Aorta (tissue), 5 donors: ENCODE data around the gene CELF1. TPM values are rescaled to one million over a fixed set of nuclear protein-coding genes. Genes with fewer than 3 reads are reported as not detected.

ENCODE experiments used
- ATAC-seq: fragments of 200-7000 bp; cut with Tn5 transposase; one replicate; pipeline ENCODE4 v1.9.1; 2022; ENCODE audit warnings: moderate library complexity; ENCODE audit not compliant: low FRiP score
- DNase-seq, 2 donors: peaks; one replicate each; pipeline ENCODE4 v3.0.0-alpha.2; 2020
- H3K27ac ChIP-seq, 2 donors: one replicate each; pipeline ENCODE4 v1.5.1; 2013; ENCODE audit warnings: low read length in 2 of 2, mild to moderate bottlenecking in 2 of 2, moderate library complexity in 2 of 2, control low read depth in 1 of 2, inconsistent platforms in 1 of 2, low read depth in 1 of 2
- H3K27me3 ChIP-seq, 2 donors: one replicate each; pipeline ENCODE4 v1.6.1; 2013; ENCODE audit warnings: control low read depth in 1 of 2, low read length in 1 of 2, mild to moderate bottlenecking in 1 of 2, moderate library complexity in 1 of 2; ENCODE audit not compliant: insufficient read depth in 2 of 2, control insufficient read depth in 1 of 2
- H3K36me3 ChIP-seq, 2 donors: one replicate each; pipeline ENCODE4 v1.6.1; 2013; ENCODE audit warnings: control low read depth in 1 of 2, low read length in 1 of 2, mild to moderate bottlenecking in 1 of 2; ENCODE audit not compliant: insufficient read depth in 2 of 2, control insufficient read depth in 1 of 2
- H3K4me1 ChIP-seq, 2 donors: one replicate each; pipeline ENCODE4 v1.6.1; 2013; ENCODE audit warnings: low read length in 2 of 2, control low read depth in 1 of 2, mild to moderate bottlenecking in 1 of 2, moderate library complexity in 1 of 2; ENCODE audit not compliant: insufficient read depth in 2 of 2, control insufficient read depth in 1 of 2
- H3K4me3 ChIP-seq, 2 donors: one replicate each; pipeline ENCODE4 v1.5.1; 2013; ENCODE audit warnings: low read length in 2 of 2, control low read depth in 1 of 2, mild to moderate bottlenecking in 1 of 2
- H3K9me3 ChIP-seq: one replicate; pipeline ENCODE4 v1.6.1; 2013; ENCODE audit warnings: mild to moderate bottlenecking, low read length; ENCODE audit not compliant: control insufficient read depth
- WGBS, 2 donors: extraction: QIAGEN DNeasy Blood & Tissue Kit; methylation state at CpG; one replicate each; pipeline ENCODE4 v1.1.7; 2013; 5-methylcytosine and 5-hydroxymethylcytosine counted together
- intact Hi-C, 2 donors: fragments of 100-400 bp; cut with DNase I; formaldehyde crosslinking; loops; one replicate each; pipeline versions ENCODE4 v1.14.2 to v1.15.0; 2022
- polyA plus RNA-seq, 2 donors: library from polyadenylated mRNA; stranded (reverse); fragments of 200-250 nt; gene quantifications; one replicate each; pipeline ENCODE4 v1.2.3, GENCODE V29; 2013
- total RNA-seq, 2 donors: library from RNA; stranded (reverse); fragmentation: NEBNext Ultra II Directional; extraction: Animal tissue kit (Norgen Biotek cat#: 25700); gene quantifications; one replicate each; pipeline ENCODE4 v1.2.1, GENCODE V29; 2021
- donor health status: healthy with polysubstance abuse.
- donor health status: Bipolar disorder and iron deficiency.
- donor health status: DM: no; HTN: no; CAD: no.
- donor health status: DM: no; HTN: no; CAD: no.
- donor health status: DM: yes; HTN: yes; CAD: no.

CELF1 gene
- total and polyA plus RNA-seq, 4 donors, result 11.3 to 114 (median 58.1) TPM

DNA sequence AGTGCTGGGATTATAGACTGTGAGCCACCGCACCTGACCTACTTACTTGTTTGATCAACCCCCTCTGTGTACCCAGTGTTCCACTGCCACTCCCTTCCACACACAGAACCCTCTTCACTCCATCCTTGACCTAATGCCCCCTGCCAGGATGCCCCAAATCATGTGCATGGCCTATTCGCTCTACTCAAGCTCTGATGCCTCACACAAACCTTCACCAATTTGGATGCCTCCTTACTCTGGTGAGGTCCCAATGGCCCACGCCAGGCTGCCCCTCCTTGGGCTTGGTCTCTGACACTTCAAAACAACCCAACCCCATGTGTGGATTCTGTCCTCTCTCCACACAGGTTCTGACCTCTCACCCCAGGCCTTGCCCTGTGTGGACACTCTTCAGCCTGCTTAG, 117.2 kb downstream of the CELF1 start:
- no peaks in the 10 kb centered on the region for H3K4me1 ChIP-seq
- no peak overlapping the region for H3K27ac ChIP-seq
- intact Hi-C loops, result no loop called here
- no peak overlapping the region for H3K4me3 ChIP-seq
- 92 to 96% methylated on average over 3 of the region's 3 CpGs for WGBS, 2 donors
- H3K9me3 ChIP-seq, result no peaks in the 10 kb centered on the region
- H3K36me3 ChIP-seq, result no peaks in the 10 kb centered on the region
- DNase-seq (no peak), ATAC-seq (no peak)
- no peaks in the 10 kb centered on the region for H3K27me3 ChIP-seq

DNA sequence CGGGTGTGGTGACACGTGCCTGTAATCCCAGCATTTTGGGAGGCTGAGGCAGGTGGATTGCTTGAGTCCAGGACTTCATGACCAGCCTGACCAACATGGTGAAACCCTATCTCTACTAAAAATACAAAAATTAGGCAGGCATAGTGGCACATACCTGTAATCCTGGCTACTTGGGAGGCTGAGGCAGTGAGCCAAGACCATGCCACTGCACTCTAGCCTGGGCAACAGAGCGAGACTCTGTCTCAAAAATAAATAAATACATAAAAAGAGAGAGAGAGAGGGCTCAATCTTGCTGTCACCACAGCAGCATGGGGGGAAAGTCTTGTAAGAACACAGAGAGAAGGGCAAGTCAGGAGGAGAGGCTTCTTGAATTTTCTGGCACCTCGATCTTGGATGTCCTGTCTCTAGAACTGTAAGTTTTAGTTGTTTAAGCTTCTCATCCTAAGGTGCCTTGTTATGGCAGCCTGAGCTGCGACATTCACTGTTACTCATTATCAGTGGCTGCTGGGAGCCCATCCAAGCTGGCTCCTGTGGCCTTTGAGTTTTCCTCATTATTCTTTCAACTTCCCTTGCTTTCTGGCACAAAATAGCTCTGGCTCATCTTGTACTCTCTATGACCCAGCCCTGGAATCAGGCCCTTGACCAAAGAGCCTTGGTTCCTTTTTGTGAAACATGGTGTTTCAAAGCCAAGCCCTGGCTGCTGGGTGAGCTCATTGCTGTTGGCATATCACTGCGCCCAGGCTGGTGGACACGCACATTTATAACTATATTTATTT, 118.7 kb downstream of the CELF1 start:
- peak; percentile 43 for ATAC-seq
- intact Hi-C loops, result no loop called here

DNA sequence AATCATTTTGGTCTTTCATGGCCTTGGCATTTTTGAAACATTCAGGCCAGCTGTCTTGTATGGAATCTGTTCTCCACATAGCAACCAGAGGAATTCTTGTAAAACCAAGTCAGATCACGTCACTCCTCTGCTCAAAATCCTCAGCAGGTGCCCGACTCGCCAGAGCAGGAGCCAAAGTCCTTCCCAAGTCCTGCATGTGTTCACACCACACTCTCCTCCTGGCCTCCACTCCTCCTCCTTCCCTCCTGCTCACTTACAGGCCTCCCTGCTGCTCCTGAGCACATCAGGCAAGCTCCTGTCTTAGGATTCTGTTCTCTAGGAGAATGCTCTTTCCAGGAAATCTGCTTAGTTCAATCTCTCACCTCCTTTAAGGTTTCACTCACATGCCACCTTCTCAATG, 119.8 kb downstream of the CELF1 start:
- Histone ChIP-seq H3K27ac (no peak overlapping the region), H3K27me3 (no peaks in the 10 kb centered on the region), H3K4me3 (no peak overlapping the region), H3K9me3 (no peaks in the 10 kb centered on the region), H3K36me3 (no peaks in the 10 kb centered on the region), H3K4me1 (no peaks in the 10 kb centered on the region)
- ATAC-seq, result no peak
- whole genome bisulfite sequencing, 2 donors, result 78 to 82% methylated on average over 3 of the region's 3 CpGs
- no peak for DNase-seq
- intact Hi-C loops, result no loop called here

More for the DNA sequence above, 118.7 kb downstream of the CELF1 start:
- Histone ChIP-seq H3K4me3 (no peak overlapping the region), H3K36me3 (no peaks in the 10 kb centered on the region), H3K9me3 (no peaks in the 10 kb centered on the region), H3K27ac (no peak overlapping the region), H3K27me3 (no peaks in the 10 kb centered on the region), H3K4me1 (no peaks in the 10 kb centered on the region)
- 51 to 56% methylated on average over 7 of the region's 7 CpGs for WGBS, 2 donors
- no peak for DNase-seq

DNA sequence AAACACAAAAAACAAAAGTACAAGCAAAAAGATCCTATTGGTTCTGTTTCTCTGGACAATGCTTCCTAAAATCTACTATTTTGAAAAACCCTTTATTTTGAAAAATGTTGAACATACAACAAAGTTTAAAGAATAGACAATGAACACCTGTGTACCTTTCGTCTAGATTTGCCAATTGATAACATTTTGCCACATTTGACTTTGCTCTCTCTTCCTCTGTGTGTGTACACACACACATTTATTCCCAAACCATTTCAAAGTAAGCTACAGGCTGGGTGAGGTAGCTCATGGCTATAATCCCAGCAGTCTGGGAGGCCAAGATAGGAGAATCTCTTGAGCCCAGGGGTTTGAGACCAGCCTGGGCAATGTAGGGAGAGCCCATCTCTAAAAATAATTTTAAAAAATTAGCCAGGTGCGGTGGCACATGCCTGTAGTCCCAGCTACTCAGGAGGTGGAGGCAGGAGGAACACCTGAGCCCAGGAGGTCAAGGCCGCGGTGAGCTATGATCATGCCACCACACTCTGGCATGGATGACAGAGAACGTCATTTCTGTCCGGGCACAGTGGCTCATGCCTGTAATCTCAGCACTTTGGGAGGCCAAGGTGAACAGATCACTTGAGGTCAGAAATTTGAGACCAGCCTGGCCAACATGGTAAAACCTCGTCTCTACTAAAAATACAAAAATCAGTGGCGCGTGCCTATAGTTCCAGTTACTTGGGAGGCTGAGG, 121.4 kb downstream of the CELF1 start:
- no peaks in the 10 kb centered on the region for H3K4me1 ChIP-seq
- no peak for ATAC-seq
- H3K4me3 ChIP-seq, result no peak overlapping the region

DNA sequence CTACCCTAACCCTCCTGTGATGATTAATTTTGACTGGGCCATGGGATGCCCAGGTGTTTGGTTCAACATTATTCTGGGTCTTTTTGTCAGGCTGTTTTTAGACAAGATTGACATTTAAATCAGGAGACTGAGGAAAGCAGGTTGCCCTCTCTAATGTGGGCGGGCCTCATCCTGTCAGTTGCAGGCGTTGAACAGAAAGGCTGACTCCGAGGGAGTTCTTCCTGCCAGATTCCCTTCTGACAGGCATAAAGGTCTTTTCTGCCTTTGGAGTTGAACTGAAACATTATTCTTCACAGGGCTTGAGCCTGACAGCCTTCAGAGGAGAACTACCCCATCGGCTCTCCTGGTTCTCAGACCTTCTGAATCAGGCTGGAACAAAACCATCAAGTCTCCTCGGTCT, 122.4 kb downstream of the CELF1 start:
- ATAC-seq, result no peak
- H3K4me3 ChIP-seq, result no peak overlapping the region
- H3K9me3 ChIP-seq, result no peaks in the 10 kb centered on the region
- H3K27me3 ChIP-seq, result no peaks in the 10 kb centered on the region
- intact Hi-C loops, result no loop called here
- DNase-seq, result no peak
- H3K4me1 ChIP-seq, result no peaks in the 10 kb centered on the region
- 64 to 73% methylated on average over 5 of the region's 5 CpGs for WGBS, 2 donors
- no peaks in the 10 kb centered on the region for H3K36me3 ChIP-seq
- no peak overlapping the region for H3K27ac ChIP-seq

More for the DNA sequence above, 121.4 kb downstream of the CELF1 start:
- Histone ChIP-seq H3K36me3 (no peaks in the 10 kb centered on the region), H3K9me3 (no peaks in the 10 kb centered on the region), H3K27me3 (no peaks in the 10 kb centered on the region), H3K27ac (no peak overlapping the region)
- intact Hi-C loops, result no loop called here
- DNase-seq, result no peak
- WGBS, 2 donors, result 90 to 92% methylated on average over 9 of the region's 9 CpGs

DNA sequence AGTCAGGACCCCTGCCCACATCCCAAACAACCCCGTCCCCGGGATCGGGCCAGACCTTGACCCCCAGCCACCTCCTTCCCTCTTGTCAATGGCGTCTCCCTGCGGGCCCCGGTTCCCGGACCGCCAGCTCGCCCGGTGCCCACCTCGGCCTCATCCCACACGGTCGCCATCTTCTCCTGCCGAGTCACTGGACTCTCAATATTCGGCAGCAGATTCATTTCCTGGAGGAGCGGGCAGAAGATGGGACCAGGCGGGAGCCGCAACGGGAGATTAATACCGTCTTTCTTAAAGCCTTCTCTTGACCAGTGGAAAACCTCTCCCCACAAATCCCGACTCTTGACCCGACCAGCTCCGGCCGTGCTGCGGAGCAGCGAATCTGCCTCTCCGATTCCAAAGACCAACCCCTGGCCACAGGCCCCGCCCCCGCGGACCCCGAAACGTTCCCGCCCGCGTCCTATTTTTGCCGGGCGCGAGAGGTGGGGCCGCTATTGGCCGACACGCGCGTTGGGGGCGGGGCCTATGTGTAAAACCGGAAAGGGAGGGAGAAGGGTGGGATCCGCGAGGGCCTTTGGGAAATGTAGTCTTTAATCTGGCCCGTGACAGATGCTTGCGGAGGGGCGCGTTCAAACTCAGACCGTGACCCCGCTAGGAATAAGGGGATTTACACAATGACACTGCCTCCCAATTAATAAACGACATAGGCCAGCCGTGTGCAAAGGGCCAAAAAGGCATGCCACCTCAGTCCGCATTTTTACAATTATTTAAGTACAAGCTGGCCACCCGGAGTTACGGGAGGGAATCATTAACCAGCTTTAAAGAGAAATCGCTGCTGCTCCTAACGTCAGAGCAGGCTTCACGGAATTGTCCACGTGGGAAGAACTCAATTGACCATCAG, 126.6 kb downstream of the CELF1 start, which contains the start of gene PSMC3:
PSMC3 (minus strand) TSS at position 378 of the 895 bp plus-strand sequence; CDS start at position 218, 160 bp downstream.
- DNase-seq (peak; percentile 99 to 100), ATAC-seq (peak; percentile 98)
- WGBS, 2 donors, result 0 to 1% methylated on average over 62 of the region's 62 CpGs
- peaks cover 4 to 5% of the 10 kb centered on the region in 2 donors for H3K36me3 ChIP-seq
- peak within 1 kb of the TSS; percentile 19 to 76 for H3K27ac ChIP-seq
- H3K9me3 ChIP-seq, result no peaks in the 10 kb centered on the region
- H3K4me1 ChIP-seq, result no peaks in the 10 kb centered on the region
- no peaks in the 10 kb centered on the region for H3K27me3 ChIP-seq
- intact Hi-C loops, result loop anchor here in 1 of 2 donors (1.0 kb wide), 1 partner anchor 10 kb away; no protein-coding TSS in a partner anchor
- peak within 1 kb of the TSS; percentile 83 to 94 for H3K4me3 ChIP-seq

DNA sequence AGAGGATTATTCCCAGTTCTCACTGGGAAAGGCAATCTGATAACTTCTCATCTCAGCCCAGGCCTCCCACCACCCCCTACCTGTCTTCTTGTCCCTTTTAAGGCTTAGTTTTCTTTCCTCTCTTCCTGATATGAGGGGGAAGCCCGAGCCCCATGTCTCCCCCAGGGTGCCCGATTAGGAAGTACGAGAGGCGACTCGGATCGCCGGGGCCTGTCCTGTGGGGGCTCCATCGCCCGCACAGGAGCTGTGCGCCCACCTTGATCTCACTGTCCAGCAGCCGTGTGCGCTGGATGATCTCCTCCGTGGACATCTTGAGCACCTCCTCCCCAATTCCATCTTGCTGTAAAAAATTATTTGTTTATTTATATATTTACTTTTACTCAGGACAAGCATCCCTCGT, 127.3 kb downstream of the CELF1 start:
- WGBS, 2 donors, result 1% methylated on average over 14 of the region's 14 CpGs

More for the DNA sequence above, 127.3 kb downstream of the CELF1 start:
- peak overlapping the region; percentile 83 to 94 for H3K4me3 ChIP-seq
- H3K27me3 ChIP-seq, result no peaks in the 10 kb centered on the region
- H3K27ac ChIP-seq, result peak overlapping the region in 1 of 2 donors; percentile 76
- H3K4me1 ChIP-seq, result no peaks in the 10 kb centered on the region
- peaks cover 4 to 5% of the 10 kb centered on the region in 2 donors for H3K36me3 ChIP-seq
- no peaks in the 10 kb centered on the region for H3K9me3 ChIP-seq
- intact Hi-C loops, result loop anchor here in 1 of 2 donors (1.0 kb wide), 1 partner anchor 9 kb away; no protein-coding TSS in a partner anchor
- no peak for ATAC-seq
- DNase-seq, result no peak
